ENCODE results near the gene BGN. TPM values are rescaled to one million over a fixed set of nuclear protein-coding genes. Genes with fewer than 3 reads are reported as not detected.

The BGN gene
- total RNA-seq, 2 donors from 2014 or later: 16.9 to 174 TPM

GRCh38 chrX:153519569-153520286 is 24.9 kb downstream of the BGN start:
- no peaks in the 10 kb centered on the region for H3K9me3 ChIP-seq
- TF ChIP-seq CTCF (IDR thresholded peaks at IDR 0.05) (no peak), POLR2AphosphoS5 (IDR thresholded peaks at IDR 0.05) (no peak), POLR2A (IDR thresholded peaks at IDR 0.05) (no peak)
- WGBS: no CpG with 5 or more reads among the region's 21 CpGs
- H3K27ac ChIP-seq: no peak overlapping the region
- intact Hi-C loops (cut with DNase I): no loop called here
- no peak for DNase-seq (ENCODE audit: low spot score)
- no peaks in the 10 kb centered on the region for H3K36me3 ChIP-seq
- H3K4me1 ChIP-seq (replicated peaks): no peaks in the 10 kb centered on the region
- H3K4me3 ChIP-seq: no peak overlapping the region
- no peaks in the 10 kb centered on the region for H3K27me3 ChIP-seq (replicated peaks; ENCODE audit: insufficient read depth)

GRCh38 chrX:153520287-153520917 is 25.6 kb downstream of the BGN start:
- WGBS: 64% methylated on average over 5 of the region's 7 CpGs
- no peaks in the 10 kb centered on the region for H3K4me1 ChIP-seq (replicated peaks)
- no peak for TF ChIP-seq POLR2A (IDR thresholded peaks at IDR 0.05)
- TF ChIP-seq CTCF (IDR thresholded peaks at IDR 0.05): no peak
- TF ChIP-seq POLR2AphosphoS5 (IDR thresholded peaks at IDR 0.05): no peak
- intact Hi-C loops (cut with DNase I): no loop called here
- no peaks in the 10 kb centered on the region for H3K27me3 ChIP-seq (replicated peaks; ENCODE audit: insufficient read depth)
- H3K36me3 ChIP-seq: no peaks in the 10 kb centered on the region
- no peak overlapping the region for H3K4me3 ChIP-seq
- DNase-seq (ENCODE audit: low spot score): no peak
- no peak overlapping the region for H3K27ac ChIP-seq
- H3K9me3 ChIP-seq: no peaks in the 10 kb centered on the region

GRCh38 chrX:153521034-153521433 is 26.3 kb downstream of the BGN start:
- intact Hi-C loops (cut with DNase I): no loop called here
- 20% methylated on average over 6 of the region's 9 CpGs for WGBS
- peak; percentile 6 for DNase-seq (ENCODE audit: low spot score)
- Histone ChIP-seq H3K4me1 (replicated peaks) (no peaks in the 10 kb centered on the region), H3K27me3 (replicated peaks; ENCODE audit: insufficient read depth) (no peaks in the 10 kb centered on the region), H3K9me3 (no peaks in the 10 kb centered on the region), H3K27ac (no peak overlapping the region), H3K4me3 (no peak overlapping the region), H3K36me3 (no peaks in the 10 kb centered on the region)
- no peak for TF ChIP-seq POLR2AphosphoS5 (IDR thresholded peaks at IDR 0.05)
- no peak for TF ChIP-seq CTCF (IDR thresholded peaks at IDR 0.05)
- TF ChIP-seq POLR2A (IDR thresholded peaks at IDR 0.05): no peak

- H3K36me3 ChIP-seq: no peaks in the 10 kb centered on the region
- no peaks in the 10 kb centered on the region for H3K9me3 ChIP-seq
- DNase-seq (ENCODE audit: low spot score): no peak
- TF ChIP-seq POLR2A (IDR thresholded peaks at IDR 0.05): no peak
- TF ChIP-seq POLR2AphosphoS5 (IDR thresholded peaks at IDR 0.05): no peak
- no peak for TF ChIP-seq CTCF (IDR thresholded peaks at IDR 0.05)
- H3K27ac ChIP-seq: no peak overlapping the region
- no peak overlapping the region for H3K4me3 ChIP-seq
- whole genome bisulfite sequencing: 63% methylated on average over 5 of the region's 12 CpGs
- intact Hi-C loops (cut with DNase I): no loop called here
- no peaks in the 10 kb centered on the region for H3K4me1 ChIP-seq (replicated peaks)
- H3K27me3 ChIP-seq (replicated peaks; ENCODE audit: insufficient read depth): no peaks in the 10 kb centered on the region
Observed at GRCh38 chrX:153522259-153522658, 27.5 kb downstream of the BGN start.

- 82% methylated on average over 7 of the region's 7 CpGs for WGBS
- no peaks in the 10 kb centered on the region for H3K36me3 ChIP-seq
- H3K9me3 ChIP-seq: no peaks in the 10 kb centered on the region
- TF ChIP-seq CTCF (IDR thresholded peaks at IDR 0.05) (no peak), POLR2A (IDR thresholded peaks at IDR 0.05) (no peak), POLR2AphosphoS5 (IDR thresholded peaks at IDR 0.05) (no peak)
- intact Hi-C loops (cut with DNase I): no loop called here
- no peak overlapping the region for H3K4me3 ChIP-seq
- H3K27ac ChIP-seq: no peak overlapping the region
- no peak for DNase-seq (ENCODE audit: low spot score)
- no peaks in the 10 kb centered on the region for H3K27me3 ChIP-seq (replicated peaks; ENCODE audit: insufficient read depth)
- no peaks in the 10 kb centered on the region for H3K4me1 ChIP-seq (replicated peaks)
Observed at GRCh38 chrX:153523269-153523668, 28.5 kb downstream of the BGN start.

All from prostate gland (tissue), 2 donors.